Measurements from ENCODE around the gene SLC1A7.

SLC1A7 gene

GRCh38 chr1:53076721-53077598, 65.5 kb downstream of the SLC1A7 start:
- DNase-seq (ENCODE audit: low read depth in 3 of 3): no peak

GRCh38 chr1:53076165-53076564, 66.3 kb downstream of the SLC1A7 start:
- DNase-seq (ENCODE audit: low read depth in 3 of 3): no peak

GRCh38 chr1:53075761-53076163, 66.7 kb downstream of the SLC1A7 start:
- DNase-seq (ENCODE audit: low read depth in 3 of 3): no peak

GRCh38 chr1:53075206-53075605, 67.2 kb downstream of the SLC1A7 start:
- DNase-seq (ENCODE audit: low read depth in 3 of 3): no peak

GRCh38 chr1:53074313-53075154, 67.9 kb downstream of the SLC1A7 start:
- DNase-seq (ENCODE audit: low read depth in 3 of 3): no peak

- no peak for DNase-seq (ENCODE audit: low read depth in 3 of 3)
Observed at GRCh38 chr1:53073868-53074311, 68.5 kb downstream of the SLC1A7 start.

GRCh38 chr1:53073287-53073686, 69.2 kb downstream of the SLC1A7 start:
- no peak for DNase-seq (ENCODE audit: low read depth in 3 of 3)

GRCh38 chr1:53071915-53072314, 70.5 kb downstream of the SLC1A7 start:
- DNase-seq (ENCODE audit: low read depth in 3 of 3): no peak

GRCh38 chr1:53071167-53071865, 71.1 kb downstream of the SLC1A7 start:
- DNase-seq (ENCODE audit: low read depth in 3 of 3): no peak

GRCh38 chr1:53070621-53071020, 71.8 kb downstream of the SLC1A7 start:
- no peak for DNase-seq (ENCODE audit: low read depth in 3 of 3)

GRCh38 chr1:53069663-53070327, 72.6 kb downstream of the SLC1A7 start:
- DNase-seq (ENCODE audit: low read depth in 3 of 3): no peak

- DNase-seq (ENCODE audit: low read depth in 3 of 3): no peak
Observed at GRCh38 chr1:53069265-53069662, 73.2 kb downstream of the SLC1A7 start.

- DNase-seq (ENCODE audit: low read depth in 3 of 3): no peak
Observed at GRCh38 chr1:53068314-53069099, 73.9 kb downstream of the SLC1A7 start.

GRCh38 chr1:53067886-53068285, 74.6 kb downstream of the SLC1A7 start:
- DNase-seq (ENCODE audit: low read depth in 3 of 3): no peak

- no peak for DNase-seq (ENCODE audit: low read depth in 3 of 3)
Observed at GRCh38 chr1:53066891-53067738, 75.3 kb downstream of the SLC1A7 start.

GRCh38 chr1:53066488-53066887, 76.0 kb downstream of the SLC1A7 start:
- DNase-seq (ENCODE audit: low read depth in 3 of 3): no peak

- no peak for DNase-seq (ENCODE audit: low read depth in 3 of 3)
Observed at GRCh38 chr1:53065391-53065790, 77.0 kb downstream of the SLC1A7 start.

- no peak for DNase-seq (ENCODE audit: low read depth in 3 of 3)
Observed at GRCh38 chr1:53063744-53064515, 78.5 kb downstream of the SLC1A7 start.

Data from stimulated activated CD4-positive, alpha-beta T cell treated with anti-CD3 and anti-CD28 coated beads, TNF-alpha, amount 100 ng/mL, for 48 hours (primary cell).